SK-N-MC (cell line): ENCODE results near the gene ZFHX2.
A peak's percentile ranks its signal among the peaks of the same experiment; 100 is the strongest.

Source experiments
- DNase-seq: peaks from one replicate; pipeline ENCODE4 v3.0.0-alpha.2; 2011; ENCODE audit warnings: low read depth, low spot score
- H3K27ac ChIP-seq: fragments of 200-600 bp; sonication (generic); 2 replicates; pipeline ENCODE4 v1.5.1; 2016; ENCODE audit warnings: mixed run types
- H3K36me3 ChIP-seq: fragments of 200-600 bp; sonication (generic); 2 replicates; pipeline ENCODE4 v1.6.1; 2017; ENCODE audit warnings: antibody characterized with exemption, low read length, mixed read lengths; ENCODE audit not compliant: insufficient read depth
- H3K4me3 ChIP-seq: fragments of 200-600 bp; sonication (generic); 2 replicates; pipeline ENCODE4 v1.5.1; 2016
- H3K9ac ChIP-seq: fragments of 200-600 bp; sonication (generic); 2 replicates; pipeline ENCODE4 v1.8.0; 2017; ENCODE audit warnings: mixed run types, mixed read lengths; ENCODE audit not compliant: insufficient read length
- H3K9me3 ChIP-seq: fragments of 200-600 bp; sonication (generic); 2 replicates; pipeline ENCODE4 v1.6.1; 2017; ENCODE audit warnings: low read depth, mild to moderate bottlenecking, antibody characterized with exemption, low read length, moderate library complexity, mixed read lengths
- EZH2 ChIP-seq: fragments of 200-600 bp; sonication (generic); IDR thresholded peaks from one replicate; pipeline ENCODE4 v1.6.1; 2017; ENCODE audit warnings: antibody characterized with exemption
- FOXP2 ChIP-seq: optimal IDR thresholded peaks from 2 replicates; pipeline ENCODE3; 2011; ENCODE audit warnings: mild to moderate bottlenecking, moderate library complexity; ENCODE audit not compliant: insufficient read depth; ENCODE audit errors: extremely low read length, control extremely low read depth
- POLR2AphosphoS5 ChIP-seq: IDR thresholded peaks from 2 replicates; pipeline ENCODE4 v1.6.1; 2012; ENCODE audit warnings: mild to moderate bottlenecking, low read depth, low read length, borderline replicate concordance

Gene ZFHX2

DNA sequence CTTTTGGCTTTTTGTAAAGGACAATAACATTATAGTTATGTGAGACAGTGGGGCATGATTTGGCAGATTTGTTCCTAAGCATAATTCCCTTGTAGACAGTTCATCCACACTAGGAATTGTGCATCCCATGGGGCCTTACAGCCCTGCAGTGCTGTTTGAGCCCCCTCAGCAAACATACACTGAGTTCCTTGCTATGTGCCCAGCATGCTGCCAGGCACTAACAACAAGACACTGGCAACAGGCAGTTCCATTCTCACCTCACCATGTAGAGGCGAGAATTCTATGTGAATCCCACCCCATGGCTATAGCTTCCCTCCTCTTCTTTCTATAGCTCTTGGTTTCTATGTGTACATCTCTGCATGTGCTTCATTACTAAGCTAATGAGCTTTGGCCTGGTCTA lies 6.4 kb upstream of the ZFHX2 start:
- no peak for TF ChIP-seq FOXP2
- TF ChIP-seq EZH2: no peak
- no peak for TF ChIP-seq POLR2AphosphoS5
- Histone ChIP-seq H3K9ac (no peak overlapping the region), H3K4me3 (no peak overlapping the region), H3K27ac (peak overlapping the region; percentile 48), H3K36me3 (peaks cover 12% of the 10 kb centered on the region), H3K9me3 (no peaks in the 10 kb centered on the region)
- no peak for DNase-seq

- H3K9ac ChIP-seq: peak overlapping the region; percentile 91
- H3K9me3 ChIP-seq: no peaks in the 10 kb centered on the region
- no peak for DNase-seq
- H3K27ac ChIP-seq: peak overlapping the region; percentile 48
- TF ChIP-seq EZH2 (no peak), FOXP2 (no peak), POLR2AphosphoS5 (no peak)
- peaks cover 12% of the 10 kb centered on the region for H3K36me3 ChIP-seq
- peak overlapping the region; percentile 96; the same call in 1 of the 2 replicates for H3K4me3 ChIP-seq
Observed at GRCh38 chr14:23557521-23557920, 6.0 kb upstream of the ZFHX2 start.

GRCh38 chr14:23556700-23557440 lies 5.3 kb upstream of the ZFHX2 start:
- no peaks in the 10 kb centered on the region for H3K9me3 ChIP-seq
- H3K27ac ChIP-seq: peak overlapping the region; percentile 74; the same call in 1 of the 2 replicates
- TF ChIP-seq FOXP2 (no peak), POLR2AphosphoS5 (no peak), EZH2 (no peak)
- peaks cover 9% of the 10 kb centered on the region for H3K36me3 ChIP-seq
- peak overlapping the region; percentile 96 for H3K4me3 ChIP-seq
- DNase-seq: no peak
- H3K9ac ChIP-seq: peak overlapping the region; percentile 91

GRCh38 chr14:23555882-23556699 lies 4.5 kb upstream of the ZFHX2 start, which contains the start of gene THTPA:
Gene THTPA, plus strand, starts transcription at chr14:23556271. Its CDS starts 487 bp downstream, at chr14:23556758.
- no peaks in the 10 kb centered on the region for H3K9me3 ChIP-seq
- peak within 1 kb of the TSS; percentile 74 for H3K27ac ChIP-seq
- H3K36me3 ChIP-seq: peaks cover 9% of the 10 kb centered on the region
- DNase-seq: no peak
- H3K9ac ChIP-seq: peak within 1 kb of the TSS; percentile 91
- H3K4me3 ChIP-seq: peak within 1 kb of the TSS; percentile 96
- peak; percentile 69 for TF ChIP-seq FOXP2
- no peak for TF ChIP-seq EZH2
- peak; percentile 75 for TF ChIP-seq POLR2AphosphoS5

- Histone ChIP-seq H3K4me3 (peak overlapping the region; percentile 96), H3K9me3 (no peaks in the 10 kb centered on the region), H3K36me3 (peaks cover 9% of the 10 kb centered on the region), H3K27ac (no peak overlapping the region), H3K9ac (peak overlapping the region; percentile 91)
- TF ChIP-seq EZH2 (no peak), FOXP2 (no peak), POLR2AphosphoS5 (no peak)
- DNase-seq: no peak
Observed at GRCh38 chr14:23555533-23555881, 3.9 kb upstream of the ZFHX2 start.

- Histone ChIP-seq H3K36me3 (no peaks in the 10 kb centered on the region), H3K9me3 (no peaks in the 10 kb centered on the region), H3K27ac (no peak overlapping the region), H3K9ac (peak overlapping the region; percentile 74), H3K4me3 (peak overlapping the region; percentile 93)
- no peak for DNase-seq
- TF ChIP-seq FOXP2 (no peak), POLR2AphosphoS5 (no peak), EZH2 (no peak)
Observed at GRCh38 chr14:23550812-23551265, 726 bp downstream of the ZFHX2 start.

GRCh38 chr14:23550131-23550811 lies 1.3 kb downstream of the ZFHX2 start:
- Histone ChIP-seq H3K9ac (peak overlapping the region; percentile 74), H3K27ac (no peak overlapping the region), H3K4me3 (peak overlapping the region; percentile 93), H3K36me3 (no peaks in the 10 kb centered on the region), H3K9me3 (no peaks in the 10 kb centered on the region)
- no peak for DNase-seq
- TF ChIP-seq POLR2AphosphoS5 (no peak), EZH2 (no peak), FOXP2 (no peak)
